PC-3 (cell line): Measurements from ENCODE around the gene RSAD2. TPM values are rescaled to one million over a fixed set of nuclear protein-coding genes. Genes with fewer than 3 reads are reported as not detected.

Experiments
- ATAC-seq: fragments of 200-7000 bp; cut with Tn5 transposase; 2 replicates; pipeline ENCODE4 v1.9.1; 2020; ENCODE audit warnings: mild to moderate bottlenecking, moderate library complexity
- BruUV-seq: library from RNA; stranded (reverse); fragments of 400-500 nt; replicated peaks from 2 replicates; lab custom pipeline; 2021; lab: Mats Ljungman, UMichigan
- CTCF ChIA-PET: fragments of 300-600 bp; sonication (Branson Sonifier 250); formaldehyde crosslinking; loops from one replicate; lab custom pipeline; 2022; ENCODE audit warnings: antibody characterized with exemption; lab: Charles Lee
- POLR2A ChIA-PET: fragments of 300-600 bp; sonication (Branson Sonifier 250); formaldehyde crosslinking; loops from one replicate; lab custom pipeline; 2022; ENCODE audit warnings: antibody characterized with exemption; ENCODE audit not compliant: unreplicated experiment; lab: Charles Lee
- DNase-seq: peaks from one replicate; pipeline ENCODE4 v3.0.0-alpha.2; 2015
- H2AFZ ChIP-seq: fragments of 300-600 bp; sonication (generic); 2 replicates; pipeline ENCODE4 v1.6.0; 2016; ENCODE audit warnings: antibody characterized with exemption, low read length
- H3F3A ChIP-seq: fragments of 300-600 bp; sonication (generic); one replicate; pipeline ENCODE4 v1.6.0; 2017; ENCODE audit warnings: antibody characterized with exemption, low read length, control low read depth, mild to moderate bottlenecking; ENCODE audit not compliant: unreplicated experiment
- H3K27ac ChIP-seq: fragments of 300-600 bp; sonication (generic); 2 replicates; pipeline ENCODE4 v1.5.1; 2016; ENCODE audit warnings: mild to moderate bottlenecking, low read length
- H3K27me3 ChIP-seq: fragments of 300-600 bp; sonication (generic); 2 replicates; pipeline ENCODE4 v1.6.1; 2016; ENCODE audit warnings: low read length, mixed read lengths
- H3K36me3 ChIP-seq: fragments of 300-600 bp; sonication (generic); 2 replicates; pipeline ENCODE4 v1.6.1; 2016; ENCODE audit warnings: low read depth, mixed run types, low read length, mixed read lengths
- H3K4me1 ChIP-seq: fragments of 300-600 bp; sonication (generic); 2 replicates; pipeline ENCODE4 v1.5.1; 2016; ENCODE audit warnings: low read length; ENCODE audit not compliant: insufficient read depth
- H3K4me2 ChIP-seq: fragments of 300-600 bp; sonication (generic); 2 replicates; pipeline ENCODE4 v1.6.0; 2016; ENCODE audit warnings: low read length
- H3K4me3 ChIP-seq: fragments of 300-600 bp; sonication (generic); 2 replicates; pipeline ENCODE4 v1.5.1; 2016; ENCODE audit warnings: mild to moderate bottlenecking, low read length, mixed read lengths
- H3K79me2 ChIP-seq: fragments of 300-600 bp; sonication (generic); 2 replicates; pipeline ENCODE4 v1.6.1; 2017; ENCODE audit warnings: low read length, mixed read lengths
- H3K9ac ChIP-seq: fragments of 300-600 bp; sonication (generic); 2 replicates; pipeline ENCODE4 v1.6.0; 2016; ENCODE audit warnings: mild to moderate bottlenecking, low read length
- H3K9me2 ChIP-seq: fragments of 300-600 bp; sonication (generic); replicated peaks from 2 replicates; pipeline ENCODE4 v1.6.1; 2016; ENCODE audit warnings: mixed run types, low read length, mixed read lengths
- H3K9me3 ChIP-seq: fragments of 300-600 bp; sonication (generic); 2 replicates; pipeline ENCODE4 v1.6.1; 2016; ENCODE audit warnings: low read length, mixed read lengths
- H4K20me1 ChIP-seq: fragments of 300-600 bp; sonication (generic); 2 replicates; pipeline ENCODE4 v1.6.1; 2016; ENCODE audit warnings: low read length, mixed read lengths
- CTCF ChIP-seq: fragments of 300-600 bp; sonication (generic); conservative IDR thresholded peaks from 2 replicates; pipeline ENCODE4 v1.5.1; 2017; ENCODE audit warnings: antibody characterized with exemption, low read depth, mild to moderate bottlenecking, low read length
- EZH2 ChIP-seq: fragments of 300-600 bp; sonication (generic); IDR thresholded peaks from one replicate; pipeline ENCODE4 v1.6.1; 2017; ENCODE audit warnings: antibody characterized with exemption, mild to moderate bottlenecking, low read length; ENCODE audit not compliant: unreplicated experiment
- EZH2phosphoT487 ChIP-seq: fragments of 300-600 bp; sonication (generic); IDR thresholded peaks from 2 replicates; pipeline ENCODE4 v1.6.1; 2018; ENCODE audit warnings: mild to moderate bottlenecking, antibody characterized with exemption, low read length, borderline replicate concordance
- intact Hi-C: fragments of 100-400 bp; cut with micrococcal nuclease; formaldehyde crosslinking; loops from 2 replicates; pipeline ENCODE4 v1.9.0; 2023
- total RNA-seq: library from RNA; depleted of rRNA; stranded (reverse); fragments of >200 nt; gene quantifications from 2 replicates; pipeline ENCODE4 v1.2.3, GENCODE V29; 2014

The RSAD2 gene
- total RNA-seq, 1 experiment from 2014 or later = 2.1 TPM

GRCh38 chr2:6927753-6928152 lies 50.2 kb downstream of the RSAD2 start:
- Histone ChIP-seq H3K4me2 (no peak overlapping the region), H3K9me3 (no peaks in the 10 kb centered on the region), H3K4me1 (peaks cover 3% of the 10 kb centered on the region; the same call in 1 of the 2 replicates), H2AFZ (no peak overlapping the region), H3K9me2 (no peaks in the 10 kb centered on the region), H4K20me1 (no peaks in the 10 kb centered on the region), H3K79me2 (peaks cover 4% of the 10 kb centered on the region; the same call in 1 of the 2 replicates), H3K4me3 (no peak overlapping the region), H3K27me3 (no peaks in the 10 kb centered on the region), H3K27ac (no peak overlapping the region), H3K9ac (no peak overlapping the region), H3K36me3 (no peaks in the 10 kb centered on the region), H3F3A (no peaks in the 10 kb centered on the region)
- TF ChIP-seq EZH2 (no peak), CTCF (no peak), EZH2phosphoT487 (no peak)
- no TSS peak for BruUV-seq
- intact Hi-C loops = no loop called here
- CTCF ChIA-PET = interaction anchor here (0.5 kb wide), 1 partner anchor 9 kb away, joined by 3 read pairs; no protein-coding TSS in a partner anchor
- DNase-seq (no peak), ATAC-seq (no peak)
- POLR2A ChIA-PET = no interaction called here

DNA sequence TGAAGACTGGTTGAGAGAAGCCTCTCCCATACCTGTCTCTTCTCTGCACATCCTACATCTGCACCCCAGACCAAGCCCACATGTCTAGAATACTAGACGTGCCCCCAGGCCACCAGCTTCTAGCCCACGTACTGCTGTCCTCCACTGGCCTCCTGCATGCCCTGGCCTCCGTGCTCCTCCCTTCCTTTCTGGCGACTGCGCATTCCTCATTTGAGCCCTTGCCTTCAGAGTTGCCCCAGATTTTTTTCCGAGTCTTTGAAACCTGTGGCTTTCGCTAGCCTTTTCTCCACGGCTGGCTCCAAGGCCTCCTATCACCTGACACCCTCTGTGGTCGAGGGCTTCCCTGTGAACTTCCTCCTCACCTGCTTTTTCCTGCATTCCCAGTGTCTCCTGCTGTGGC lies 50.9 kb downstream of the RSAD2 start:
- intact Hi-C loops = no loop called here

More for the DNA sequence above, 50.9 kb downstream of the RSAD2 start:
- DNase-seq = no peak
- H3K9me3 ChIP-seq = no peaks in the 10 kb centered on the region
- no peaks in the 10 kb centered on the region for H3K4me1 ChIP-seq
- H3K9me2 ChIP-seq = no peaks in the 10 kb centered on the region
- no peak overlapping the region for H3K27ac ChIP-seq
- no peak overlapping the region for H3K4me2 ChIP-seq
- TF ChIP-seq CTCF (no peak), EZH2 (no peak), EZH2phosphoT487 (no peak)
- H3K79me2 ChIP-seq = peaks cover 4% of the 10 kb centered on the region; the same call in 1 of the 2 replicates
- no peak overlapping the region for H3K4me3 ChIP-seq
- ChIA-PET CTCF (interaction anchor here (0.6 kb wide), 1 partner anchor 12 kb away, joined by 3 read pairs; no protein-coding TSS in a partner anchor), POLR2A (no interaction called here)
- no TSS peak for BruUV-seq
- H4K20me1 ChIP-seq = no peaks in the 10 kb centered on the region
- no peaks in the 10 kb centered on the region for H3K27me3 ChIP-seq
- H3K36me3 ChIP-seq = no peaks in the 10 kb centered on the region
- no peak overlapping the region for H2AFZ ChIP-seq
- H3F3A ChIP-seq = no peaks in the 10 kb centered on the region
- H3K9ac ChIP-seq = no peak overlapping the region
- no peak for ATAC-seq
